GM23248 (cell line): ENCODE results near the gene JDP2. TPM values are rescaled to one million over a fixed set of nuclear protein-coding genes. Genes with fewer than 3 reads are reported as not detected.

Experiments used
- DNase-seq: peaks from one replicate; pipeline ENCODE4 v3.0.0-alpha.2; 2015
- H2AFZ ChIP-seq: fragments of 200-600 bp; sonication (generic); 2 replicates; pipeline ENCODE4 v1.6.1; 2016; ENCODE audit warnings: antibody characterized with exemption
- H3F3A ChIP-seq: fragments of 200-600 bp; sonication (generic); 2 replicates; pipeline ENCODE4 v1.6.1; 2016; ENCODE audit warnings: mild to moderate bottlenecking, antibody characterized with exemption, mixed run types; ENCODE audit not compliant: insufficient read depth
- H3K27ac ChIP-seq: fragments of 200-600 bp; sonication (generic); 2 replicates; pipeline ENCODE4 v1.5.1; 2016; ENCODE audit warnings: mild to moderate bottlenecking
- H3K27me3 ChIP-seq: fragments of 200-600 bp; sonication (generic); replicated peaks from 2 replicates; pipeline ENCODE4 v1.6.1; 2016; ENCODE audit warnings: mild to moderate bottlenecking; ENCODE audit not compliant: insufficient read depth
- H3K36me3 ChIP-seq: fragments of 200-600 bp; sonication (generic); 2 replicates; pipeline ENCODE4 v1.6.1; 2016; ENCODE audit warnings: low read depth, mild to moderate bottlenecking
- H3K4me1 ChIP-seq: fragments of 200-600 bp; sonication (generic); 2 replicates; pipeline ENCODE4 v1.6.1; 2016; ENCODE audit warnings: mild to moderate bottlenecking; ENCODE audit not compliant: insufficient read depth
- H3K4me2 ChIP-seq: fragments of 200-600 bp; sonication (generic); one replicate; pipeline ENCODE4 v1.6.1; 2016; ENCODE audit warnings: mild to moderate bottlenecking; ENCODE audit not compliant: unreplicated experiment
- H3K4me3 ChIP-seq: fragments of 200-600 bp; sonication (generic); 2 replicates; pipeline ENCODE4 v1.5.1; 2016; ENCODE audit warnings: mild to moderate bottlenecking
- H3K79me2 ChIP-seq: fragments of 200-600 bp; sonication (generic); 2 replicates; pipeline ENCODE4 v1.6.1; 2016; ENCODE audit warnings: mild to moderate bottlenecking; ENCODE audit not compliant: insufficient read depth
- H3K9ac ChIP-seq: fragments of 200-600 bp; sonication (generic); 2 replicates; pipeline ENCODE4 v1.6.1; 2016; ENCODE audit warnings: mild to moderate bottlenecking
- H3K9me2 ChIP-seq: fragments of 200-600 bp; sonication (generic); 2 replicates; pipeline ENCODE4 v1.6.1; 2016; ENCODE audit warnings: mixed run types, mild to moderate bottlenecking, moderate library complexity; ENCODE audit not compliant: insufficient read depth
- H3K9me3 ChIP-seq: fragments of 200-600 bp; sonication (generic); one replicate; pipeline ENCODE4 v1.6.1; 2017; ENCODE audit warnings: low read depth
- H4K20me1 ChIP-seq: fragments of 200-600 bp; sonication (generic); 2 replicates; pipeline ENCODE4 v1.6.0; 2016; ENCODE audit not compliant: insufficient read depth
- EZH2 ChIP-seq: fragments of 200-600 bp; sonication (generic); IDR thresholded peaks from 2 replicates; pipeline ENCODE4 v1.6.1; 2018; ENCODE audit warnings: antibody characterized with exemption, mild to moderate bottlenecking; ENCODE audit not compliant: insufficient read depth, poor library complexity, severe bottlenecking
- EZH2phosphoT487 ChIP-seq: fragments of 200-600 bp; sonication (generic); IDR thresholded peaks from 2 replicates; pipeline ENCODE4 v1.6.1; 2018; ENCODE audit warnings: antibody characterized with exemption, moderate library complexity, mild to moderate bottlenecking, low read depth; ENCODE audit not compliant: insufficient read depth
- WGBS, 2 experiments: methylation state at CpG; one replicate each; pipeline ENCODE4 v1.1.6; 2015 to 2017; ENCODE audit warnings: low lambda C conversion rate in 2 of 2, low coverage in 1 of 2; ENCODE audit errors: missing lambda C conversion rate in 2 of 2; 5-methylcytosine and 5-hydroxymethylcytosine counted together
- in situ Hi-C: fragments of 300-500 bp; cut with MboI; formaldehyde crosslinking; loops from 2 replicates; pipeline ENCODE4 v1.15.0; 2020
- polyA plus RNA-seq: library from polyadenylated mRNA; unstranded; fragments of >200 nt; fragmentation: Nextera tagmentation; extraction: Ambion mirVana; gene quantifications from 2 replicates; pipeline ENCODE4 v1.2.1, GENCODE V29; 2016
- total RNA-seq: library from RNA; depleted of rRNA; stranded (reverse); fragments of >200 nt; shearing (Covaris generic); gene quantifications from 2 replicates; pipeline ENCODE4 v1.2.3, GENCODE V29; 2014

Gene JDP2
- total and polyA plus RNA-seq, 2 experiments from 2014 or later = 20.0 to 163 TPM

GRCh38 chr14:75487155-75487671, 59.4 kb downstream of the JDP2 start:
- Histone ChIP-seq H3K4me3 (no peak overlapping the region), H3F3A (no peaks in the 10 kb centered on the region), H2AFZ (no peak overlapping the region), H3K36me3 (no peaks in the 10 kb centered on the region), H3K27me3 (no peaks in the 10 kb centered on the region), H3K9me2 (no peaks in the 10 kb centered on the region), H3K9ac (no peak overlapping the region), H3K79me2 (no peaks in the 10 kb centered on the region), H3K9me3 (no peaks in the 10 kb centered on the region), H3K4me1 (no peaks in the 10 kb centered on the region), H3K27ac (no peak overlapping the region), H4K20me1 (no peaks in the 10 kb centered on the region), H3K4me2 (no peak overlapping the region)
- in situ Hi-C loops = loop anchor here (10.0 kb wide), 1 partner anchor 172 kb away; no protein-coding TSS in a partner anchor
- whole genome bisulfite sequencing, 2 experiments = 72 to 74% methylated on average over 7 of the region's 7 CpGs
- TF ChIP-seq EZH2 (no peak), EZH2phosphoT487 (no peak)
- DNase-seq = no peak

GRCh38 chr14:75489480-75489837, 61.6 kb downstream of the JDP2 start:
- TF ChIP-seq EZH2phosphoT487 = no peak
- TF ChIP-seq EZH2 = no peak
- no peaks in the 10 kb centered on the region for H3K9me3 ChIP-seq
- H3K79me2 ChIP-seq = no peaks in the 10 kb centered on the region
- H3K27me3 ChIP-seq = no peaks in the 10 kb centered on the region
- no peak overlapping the region for H3K4me2 ChIP-seq
- DNase-seq = no peak
- H3K9ac ChIP-seq = no peak overlapping the region
- no peak overlapping the region for H2AFZ ChIP-seq
- 76 to 78% methylated on average over 6 of the region's 6 CpGs for WGBS, 2 experiments
- H3K9me2 ChIP-seq = no peaks in the 10 kb centered on the region
- in situ Hi-C loops = loop anchor here (10.0 kb wide), 1 partner anchor 175 kb away; no protein-coding TSS in a partner anchor
- no peaks in the 10 kb centered on the region for H3K4me1 ChIP-seq
- H4K20me1 ChIP-seq = no peaks in the 10 kb centered on the region
- H3F3A ChIP-seq = no peaks in the 10 kb centered on the region
- no peaks in the 10 kb centered on the region for H3K36me3 ChIP-seq
- H3K4me3 ChIP-seq = no peak overlapping the region
- H3K27ac ChIP-seq = no peak overlapping the region

GRCh38 chr14:75491376-75491978, 63.7 kb downstream of the JDP2 start:
- no peak for DNase-seq
- H4K20me1 ChIP-seq = no peaks in the 10 kb centered on the region
- no peak overlapping the region for H3K4me2 ChIP-seq
- H3K9ac ChIP-seq = no peak overlapping the region
- H3K9me3 ChIP-seq = no peaks in the 10 kb centered on the region
- no peaks in the 10 kb centered on the region for H3K9me2 ChIP-seq
- no peaks in the 10 kb centered on the region for H3K36me3 ChIP-seq
- no peak overlapping the region for H3K4me3 ChIP-seq
- 81 to 82% methylated on average over 13 to 14 of the region's 14 CpGs for WGBS, 2 experiments
- no peak overlapping the region for H3K27ac ChIP-seq
- TF ChIP-seq EZH2 = no peak
- no peak for TF ChIP-seq EZH2phosphoT487
- no peaks in the 10 kb centered on the region for H3K4me1 ChIP-seq
- no peak overlapping the region for H2AFZ ChIP-seq
- H3F3A ChIP-seq = no peaks in the 10 kb centered on the region
- H3K79me2 ChIP-seq = no peaks in the 10 kb centered on the region
- in situ Hi-C loops = no loop called here
- H3K27me3 ChIP-seq = no peaks in the 10 kb centered on the region

- no peaks in the 10 kb centered on the region for H3K9me3 ChIP-seq
- TF ChIP-seq EZH2phosphoT487 (no peak), EZH2 (no peak)
- DNase-seq = peak; percentile 29
- H3K9ac ChIP-seq = no peak overlapping the region
- in situ Hi-C loops = no loop called here
- H2AFZ ChIP-seq = no peak overlapping the region
- 71% methylated on average over 9 of the region's 9 CpGs for WGBS, 2 experiments
- no peak overlapping the region for H3K4me3 ChIP-seq
- H3K27ac ChIP-seq = no peak overlapping the region
- no peak overlapping the region for H3K4me2 ChIP-seq
- H4K20me1 ChIP-seq = no peaks in the 10 kb centered on the region
- no peaks in the 10 kb centered on the region for H3K4me1 ChIP-seq
- no peaks in the 10 kb centered on the region for H3K36me3 ChIP-seq
- no peaks in the 10 kb centered on the region for H3F3A ChIP-seq
- no peaks in the 10 kb centered on the region for H3K79me2 ChIP-seq
- H3K27me3 ChIP-seq = no peaks in the 10 kb centered on the region
- H3K9me2 ChIP-seq = no peaks in the 10 kb centered on the region
These were observed 65.2 kb downstream of the JDP2 start for GRCh38 chr14:75492832-75493591.
